ENCODE data around the gene AKAP13.

GRCh38 chr15:85770096-85771041, 390.0 kb downstream of the AKAP13 start:
- TF ChIP-seq, protein P1, sequence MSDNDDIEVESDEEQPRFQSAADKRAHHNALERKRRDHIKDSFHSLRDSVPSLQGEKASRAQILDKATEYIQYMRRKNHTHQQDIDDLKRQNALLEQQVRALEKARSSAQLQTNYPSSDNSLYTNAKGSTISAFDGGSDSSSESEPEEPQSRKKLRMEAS (IDR thresholded peaks at IDR 0.05; ENCODE audit: low read depth): no peak
- TF ChIP-seq, protein P2, sequence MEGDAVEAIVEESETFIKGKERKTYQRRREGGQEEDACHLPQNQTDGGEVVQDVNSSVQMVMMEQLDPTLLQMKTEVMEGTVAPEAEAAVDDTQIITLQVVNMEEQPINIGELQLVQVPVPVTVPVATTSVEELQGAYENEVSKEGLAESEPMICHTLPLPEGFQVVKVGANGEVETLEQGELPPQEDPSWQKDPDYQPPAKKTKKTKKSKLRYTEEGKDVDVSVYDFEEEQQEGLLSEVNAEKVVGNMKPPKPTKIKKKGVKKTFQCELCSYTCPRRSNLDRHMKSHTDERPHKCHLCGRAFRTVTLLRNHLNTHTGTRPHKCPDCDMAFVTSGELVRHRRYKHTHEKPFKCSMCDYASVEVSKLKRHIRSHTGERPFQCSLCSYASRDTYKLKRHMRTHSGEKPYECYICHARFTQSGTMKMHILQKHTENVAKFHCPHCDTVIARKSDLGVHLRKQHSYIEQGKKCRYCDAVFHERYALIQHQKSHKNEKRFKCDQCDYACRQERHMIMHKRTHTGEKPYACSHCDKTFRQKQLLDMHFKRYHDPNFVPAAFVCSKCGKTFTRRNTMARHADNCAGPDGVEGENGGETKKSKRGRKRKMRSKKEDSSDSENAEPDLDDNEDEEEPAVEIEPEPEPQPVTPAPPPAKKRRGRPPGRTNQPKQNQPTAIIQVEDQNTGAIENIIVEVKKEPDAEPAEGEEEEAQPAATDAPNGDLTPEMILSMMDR (IDR thresholded peaks at IDR 0.05): no peak
- TF ChIP-seq, protein P3, sequence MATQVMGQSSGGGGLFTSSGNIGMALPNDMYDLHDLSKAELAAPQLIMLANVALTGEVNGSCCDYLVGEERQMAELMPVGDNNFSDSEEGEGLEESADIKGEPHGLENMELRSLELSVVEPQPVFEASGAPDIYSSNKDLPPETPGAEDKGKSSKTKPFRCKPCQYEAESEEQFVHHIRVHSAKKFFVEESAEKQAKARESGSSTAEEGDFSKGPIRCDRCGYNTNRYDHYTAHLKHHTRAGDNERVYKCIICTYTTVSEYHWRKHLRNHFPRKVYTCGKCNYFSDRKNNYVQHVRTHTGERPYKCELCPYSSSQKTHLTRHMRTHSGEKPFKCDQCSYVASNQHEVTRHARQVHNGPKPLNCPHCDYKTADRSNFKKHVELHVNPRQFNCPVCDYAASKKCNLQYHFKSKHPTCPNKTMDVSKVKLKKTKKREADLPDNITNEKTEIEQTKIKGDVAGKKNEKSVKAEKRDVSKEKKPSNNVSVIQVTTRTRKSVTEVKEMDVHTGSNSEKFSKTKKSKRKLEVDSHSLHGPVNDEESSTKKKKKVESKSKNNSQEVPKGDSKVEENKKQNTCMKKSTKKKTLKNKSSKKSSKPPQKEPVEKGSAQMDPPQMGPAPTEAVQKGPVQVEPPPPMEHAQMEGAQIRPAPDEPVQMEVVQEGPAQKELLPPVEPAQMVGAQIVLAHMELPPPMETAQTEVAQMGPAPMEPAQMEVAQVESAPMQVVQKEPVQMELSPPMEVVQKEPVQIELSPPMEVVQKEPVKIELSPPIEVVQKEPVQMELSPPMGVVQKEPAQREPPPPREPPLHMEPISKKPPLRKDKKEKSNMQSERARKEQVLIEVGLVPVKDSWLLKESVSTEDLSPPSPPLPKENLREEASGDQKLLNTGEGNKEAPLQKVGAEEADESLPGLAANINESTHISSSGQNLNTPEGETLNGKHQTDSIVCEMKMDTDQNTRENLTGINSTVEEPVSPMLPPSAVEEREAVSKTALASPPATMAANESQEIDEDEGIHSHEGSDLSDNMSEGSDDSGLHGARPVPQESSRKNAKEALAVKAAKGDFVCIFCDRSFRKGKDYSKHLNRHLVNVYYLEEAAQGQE (IDR thresholded peaks at IDR 0.05; ENCODE audit: low read depth, low read length): no peak
- no peak for TF ChIP-seq SIN3A (IDR thresholded peaks at IDR 0.05; ENCODE audit: borderline replicate concordance, low read depth, low read length)
- no peak for TF ChIP-seq ZBTB33 (IDR thresholded peaks at IDR 0.05; ENCODE audit: borderline replicate concordance, low read depth)
- TF ChIP-seq POLR2AphosphoS5 (IDR thresholded peaks at IDR 0.05; ENCODE audit: low read depth, low read length): no peak
- no peak for TF ChIP-seq EZH2phosphoT487 (IDR thresholded peaks at IDR 0.05; ENCODE audit: borderline replicate concordance, low read depth)
- TF ChIP-seq EP300 (IDR thresholded peaks at IDR 0.05; ENCODE audit: borderline replicate concordance in 1 of 2, low read depth in 1 of 2, low read length in 1 of 2): no peak
- no peak for TF ChIP-seq FOXM1 (IDR thresholded peaks at IDR 0.05; ENCODE audit: low read depth)
- no peak for TF ChIP-seq CHD2 (IDR thresholded peaks at IDR 0.05; ENCODE audit: low read length, partially characterized antibody)
- TF ChIP-seq TAF1 (IDR thresholded peaks at IDR 0.05; ENCODE audit: borderline replicate concordance, low read depth, low read length): no peak

Measured in SK-N-SH (cell line).